Keratinocyte (primary cell): ENCODE results near the gene KCNC1.

Experiments
- CTCF ChIP-seq, 3 experiments: IDR thresholded peaks in 1 of 3; conservative IDR thresholded peaks in 1 of 3; optimal IDR thresholded peaks in 1 of 3; 2 replicates in 2 of 3; 3 replicates in 1 of 3; pipeline versions ENCODE3 to v1.5.1; 2011; ENCODE audit warnings: low read length in 3 of 3, mild to moderate bottlenecking in 3 of 3, moderate library complexity in 2 of 3, control low read depth in 1 of 3, inconsistent platforms in 1 of 3; ENCODE audit not compliant: insufficient read depth in 2 of 3; ENCODE audit errors: extremely low read depth in 1 of 3
- EZH2 ChIP-seq: IDR thresholded peaks from one replicate; pipeline ENCODE4 v1.6.1; 2012; ENCODE audit warnings: inconsistent platforms, mild to moderate bottlenecking, low read length, moderate library complexity

GRCh38 chr11:17810746-17811145, 76.2 kb downstream of the KCNC1 start:
- no peak for TF ChIP-seq CTCF (optimal IDR thresholded peaks at IDR 0.05 in 1 of 3, IDR thresholded peaks at IDR 0.05 in 1 of 3, conservative IDR thresholded peaks at IDR 0.05 in 1 of 3; ENCODE audit: extremely low read depth in 1 of 3, insufficient read depth in 2 of 3, low read length in 3 of 3)
- TF ChIP-seq EZH2: no peak
